22Rv1 (cell line): ENCODE measurements around the gene DCDC2C.

Experiments used
- H3K27ac ChIP-seq: fragments of 450-650 bp; 2 replicates; pipeline ENCODE4 v1.5.1; 2017
- ZFX ChIP-seq: fragments of 450-650 bp; IDR thresholded peaks from 2 replicates; pipeline ENCODE4 v1.6.1; 2017; ENCODE audit warnings: antibody characterized with exemption, borderline replicate concordance
- TF ChIP-seq, protein P1 (sequence below): fragments of 450-650 bp; IDR thresholded peaks from 2 replicates; pipeline ENCODE4 v1.5.1; 2017; ENCODE audit warnings: mild to moderate bottlenecking

Gene DCDC2C

DNA sequence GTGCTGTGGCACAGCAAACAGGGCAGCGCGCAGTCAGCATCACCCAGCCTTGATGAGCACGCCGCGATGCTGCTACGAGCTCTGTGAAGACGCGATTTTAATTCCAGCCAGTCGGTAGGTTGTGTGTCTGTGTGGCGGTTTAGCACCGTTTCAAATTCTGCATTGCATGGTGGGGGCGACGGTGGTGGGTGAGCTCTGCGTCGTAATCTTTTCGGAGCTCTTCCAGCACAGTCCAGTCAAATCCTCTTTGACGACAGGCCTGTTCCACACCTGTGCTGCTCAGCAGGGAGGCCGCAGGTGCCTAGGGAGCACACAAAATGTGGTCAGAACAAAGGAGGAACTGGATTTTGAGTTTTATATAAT lies 36.8 kb upstream of the DCDC2C start:
- no peak for TF ChIP-seq ZFX
- TF ChIP-seq, protein P1, sequence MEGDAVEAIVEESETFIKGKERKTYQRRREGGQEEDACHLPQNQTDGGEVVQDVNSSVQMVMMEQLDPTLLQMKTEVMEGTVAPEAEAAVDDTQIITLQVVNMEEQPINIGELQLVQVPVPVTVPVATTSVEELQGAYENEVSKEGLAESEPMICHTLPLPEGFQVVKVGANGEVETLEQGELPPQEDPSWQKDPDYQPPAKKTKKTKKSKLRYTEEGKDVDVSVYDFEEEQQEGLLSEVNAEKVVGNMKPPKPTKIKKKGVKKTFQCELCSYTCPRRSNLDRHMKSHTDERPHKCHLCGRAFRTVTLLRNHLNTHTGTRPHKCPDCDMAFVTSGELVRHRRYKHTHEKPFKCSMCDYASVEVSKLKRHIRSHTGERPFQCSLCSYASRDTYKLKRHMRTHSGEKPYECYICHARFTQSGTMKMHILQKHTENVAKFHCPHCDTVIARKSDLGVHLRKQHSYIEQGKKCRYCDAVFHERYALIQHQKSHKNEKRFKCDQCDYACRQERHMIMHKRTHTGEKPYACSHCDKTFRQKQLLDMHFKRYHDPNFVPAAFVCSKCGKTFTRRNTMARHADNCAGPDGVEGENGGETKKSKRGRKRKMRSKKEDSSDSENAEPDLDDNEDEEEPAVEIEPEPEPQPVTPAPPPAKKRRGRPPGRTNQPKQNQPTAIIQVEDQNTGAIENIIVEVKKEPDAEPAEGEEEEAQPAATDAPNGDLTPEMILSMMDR = no peak
- H3K27ac ChIP-seq = no peak overlapping the region

DNA sequence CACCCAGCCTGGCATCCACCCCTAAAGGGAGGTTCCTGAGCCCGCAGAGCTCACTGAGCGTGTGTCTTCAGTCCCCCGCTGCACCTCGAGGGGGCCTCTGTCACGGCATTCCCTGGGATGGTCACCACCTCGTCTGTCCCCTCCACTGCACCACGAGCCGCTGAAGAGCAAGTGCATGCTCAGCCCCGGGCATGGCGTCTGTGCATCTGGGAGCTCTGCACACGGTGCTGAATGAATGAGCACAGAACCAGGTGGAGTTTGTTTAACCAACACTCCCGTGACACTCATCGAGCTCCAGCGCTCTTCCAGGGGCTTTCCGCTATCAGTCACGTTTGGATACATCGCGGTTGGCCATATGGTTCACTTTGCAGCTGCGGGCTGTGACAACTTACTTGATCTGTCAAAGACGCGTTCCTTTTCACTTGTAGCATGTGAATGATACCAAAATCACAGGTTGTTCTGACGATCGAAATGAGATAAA lies 36.2 kb upstream of the DCDC2C start:
- no peak overlapping the region for H3K27ac ChIP-seq
- TF ChIP-seq, protein P1 = no peak
- no peak for TF ChIP-seq ZFX

DNA sequence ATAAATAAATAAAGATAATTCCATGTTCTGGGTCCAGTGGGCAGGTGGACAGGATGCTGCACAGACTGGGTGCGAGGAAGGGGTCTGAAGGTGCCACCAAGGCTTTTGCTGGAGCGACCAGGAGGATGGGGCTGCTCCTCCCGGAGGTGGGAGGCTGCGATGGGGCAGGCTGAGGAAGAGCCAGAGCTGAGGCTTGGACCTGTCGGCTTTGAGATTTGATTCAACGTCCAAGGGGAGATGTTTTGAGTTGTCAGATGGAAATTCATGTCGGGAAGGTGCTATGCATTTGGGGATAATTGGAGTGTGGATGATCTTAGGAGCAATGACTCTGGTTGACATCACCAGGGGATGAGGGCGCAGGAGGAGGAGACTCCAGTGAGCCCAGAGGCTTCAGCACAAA lies 33.7 kb upstream of the DCDC2C start:
- TF ChIP-seq, protein P1 = no peak
- TF ChIP-seq ZFX = no peak
- H3K27ac ChIP-seq = no peak overlapping the region

DNA sequence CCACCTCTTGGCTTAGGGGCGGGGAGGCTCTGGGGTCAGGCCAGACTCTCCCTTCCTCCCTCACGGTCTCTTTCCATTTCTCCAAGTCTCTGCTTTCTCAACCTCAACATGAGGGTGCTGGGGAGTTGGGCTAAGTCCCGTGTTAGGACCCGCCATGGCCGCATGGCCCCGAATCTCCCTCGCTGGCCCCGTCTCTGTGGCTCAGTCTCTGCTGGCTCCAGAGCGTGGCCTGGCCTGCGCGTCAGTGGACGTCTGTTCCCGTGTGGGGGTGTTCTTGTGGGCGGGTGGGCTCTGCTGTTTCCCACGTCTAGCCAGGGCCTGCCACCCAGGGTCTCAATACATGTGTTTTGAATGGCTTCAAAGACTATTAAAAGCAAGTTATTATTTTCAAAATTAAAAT lies 33.0 kb upstream of the DCDC2C start:
- H3K27ac ChIP-seq = no peak overlapping the region
- TF ChIP-seq ZFX = no peak
- TF ChIP-seq, protein P1 = no peak

DNA sequence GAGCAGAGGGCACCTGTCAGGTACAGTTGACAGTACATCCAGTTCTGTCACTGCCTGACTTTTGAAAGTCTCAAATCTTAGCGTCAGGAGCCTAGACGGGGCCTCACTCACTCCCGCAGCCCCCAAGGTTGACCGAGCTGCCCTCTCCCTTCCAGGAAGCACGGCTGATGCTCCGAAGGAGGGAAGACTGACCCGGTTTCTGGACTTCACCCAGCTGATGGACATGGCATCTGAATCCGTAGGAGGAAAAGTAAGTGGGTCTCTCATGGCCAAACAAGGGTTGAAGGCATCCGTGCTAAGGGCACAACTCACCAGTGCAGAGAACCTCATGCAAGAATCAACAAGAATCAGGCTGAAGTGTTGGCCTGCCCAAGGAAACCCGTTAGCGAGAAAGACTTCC lies 32.4 kb upstream of the DCDC2C start:
- H3K27ac ChIP-seq = no peak overlapping the region
- no peak for TF ChIP-seq ZFX
- TF ChIP-seq, protein P1 = no peak

DNA sequence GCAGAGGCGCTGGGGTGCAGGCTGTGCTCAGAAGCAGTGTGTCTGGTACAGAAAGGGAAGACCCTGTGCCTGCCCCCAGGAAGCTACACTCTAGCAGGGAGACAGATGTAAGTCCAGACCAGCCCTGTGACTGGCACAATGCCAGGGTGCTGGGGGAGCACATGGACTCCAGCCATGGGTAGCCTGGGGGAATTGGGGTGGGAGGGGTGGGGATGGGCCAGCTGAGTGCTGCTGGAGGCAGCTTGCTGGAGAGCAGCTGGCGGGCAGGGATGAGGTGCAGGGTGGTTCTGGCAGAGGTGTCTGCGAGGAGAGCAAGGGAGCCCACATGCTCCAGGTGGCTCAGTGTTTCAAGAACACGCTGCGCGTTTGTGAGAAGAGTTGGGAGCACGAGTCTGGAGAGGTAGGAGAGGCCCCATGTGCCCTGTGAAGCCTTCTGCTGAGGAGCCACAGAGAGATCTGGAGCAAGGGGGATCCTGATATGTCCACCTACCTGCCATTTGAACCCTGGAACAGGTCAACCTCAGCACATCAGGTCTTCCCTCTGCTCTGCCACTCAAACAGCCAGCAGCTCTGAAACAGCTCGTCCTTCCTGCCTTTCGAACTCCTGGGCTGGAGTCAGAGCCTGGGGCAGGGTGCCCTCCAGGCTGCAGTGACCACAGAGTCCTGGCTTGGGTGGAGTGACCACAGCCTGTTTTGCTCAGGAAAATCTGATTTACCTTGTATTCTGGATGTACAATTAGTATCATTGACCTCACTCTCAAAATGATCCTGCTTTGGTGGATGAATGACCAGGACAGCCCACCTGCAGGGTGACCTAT lies 30.3 kb upstream of the DCDC2C start:
- TF ChIP-seq, protein P1 = no peak
- TF ChIP-seq ZFX = no peak
- no peak overlapping the region for H3K27ac ChIP-seq

DNA sequence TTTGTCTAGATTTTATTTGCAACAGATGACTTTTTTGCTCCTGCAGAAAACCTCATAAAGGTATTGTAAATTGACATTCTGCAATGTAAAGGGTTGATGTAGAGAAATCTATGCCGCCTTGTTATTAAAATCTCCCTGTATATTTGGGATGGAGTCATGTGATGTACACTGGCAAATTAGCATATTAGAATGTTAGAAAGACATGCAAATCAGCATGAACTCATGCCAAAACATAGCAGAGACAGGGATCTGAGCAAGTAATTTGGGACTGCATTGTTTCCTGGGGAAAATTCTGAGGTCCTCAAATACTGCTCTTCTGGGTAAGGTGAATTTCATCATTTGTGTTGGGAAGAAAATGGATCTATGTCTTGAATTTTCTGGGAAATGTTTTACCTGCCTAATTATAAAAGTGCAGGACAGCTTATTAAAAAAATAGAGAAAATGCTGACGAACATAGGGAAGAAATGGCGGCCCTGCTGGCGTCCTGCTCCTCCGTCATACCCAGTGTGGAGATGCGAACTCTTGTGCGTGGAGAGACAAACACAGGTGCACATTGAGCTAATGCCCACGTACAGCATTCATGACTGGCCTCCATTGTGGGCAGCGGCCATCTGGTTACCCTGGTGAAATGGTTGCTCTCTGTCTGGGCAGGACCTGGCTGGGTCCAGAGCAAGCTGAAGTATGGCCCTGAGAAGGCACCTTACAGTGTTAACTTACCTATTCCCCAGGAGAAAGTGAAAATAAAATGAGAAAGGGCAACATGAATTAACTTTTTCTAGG lies 29.1 kb upstream of the DCDC2C start:
- H3K27ac ChIP-seq = no peak overlapping the region
- TF ChIP-seq ZFX = no peak
- TF ChIP-seq, protein P1 = no peak
